HTERT RPE-1 (cell line): ENCODE results near the gene CFAP74.

ENCODE experiments used
- in situ Hi-C: fragments of 300-500 bp; cut with MboI; formaldehyde crosslinking; loops from 4 replicates; pipeline ENCODE4 v1.14.3; 2020; ENCODE audit warnings: low sequenced_read_pairs

CFAP74 gene

GRCh38 chr1:1918901-1919303, 84.7 kb downstream of the CFAP74 start, which contains the start of gene TMEM52:
TMEM52 (minus strand) TSS chr1:1919279; CDS start chr1:1919265, 14 bp downstream.
- in situ Hi-C loops, result no loop called here

- in situ Hi-C loops, result no loop called here
Measured at GRCh38 chr1:1917995-1918900, 85.3 kb downstream of the CFAP74 start.

- in situ Hi-C loops, result no loop called here
Measured at GRCh38 chr1:1917304-1917976, 86.1 kb downstream of the CFAP74 start.

- in situ Hi-C loops, result no loop called here
Measured at GRCh38 chr1:1916851-1917251, 86.7 kb downstream of the CFAP74 start.

GRCh38 chr1:1915911-1916840, 87.4 kb downstream of the CFAP74 start:
- in situ Hi-C loops, result no loop called here

GRCh38 chr1:1914971-1915692, 88.5 kb downstream of the CFAP74 start, which contains the start of gene CALML6:
CALML6 (plus strand) TSS chr1:1915260; CDS start chr1:1915281, 21 bp downstream.
- in situ Hi-C loops, result no loop called here

- in situ Hi-C loops, result no loop called here
Measured at GRCh38 chr1:1914101-1914970, 89.2 kb downstream of the CFAP74 start.

- in situ Hi-C loops, result no loop called here
Measured at GRCh38 chr1:1911350-1912041, 92.1 kb downstream of the CFAP74 start.

GRCh38 chr1:1910651-1911331, 92.8 kb downstream of the CFAP74 start:
- in situ Hi-C loops, result no loop called here

GRCh38 chr1:1910033-1910465, 93.5 kb downstream of the CFAP74 start:
- in situ Hi-C loops, result no loop called here

GRCh38 chr1:1908506-1908791, 95.1 kb downstream of the CFAP74 start:
- in situ Hi-C loops, result no loop called here

GRCh38 chr1:1907098-1907736, 96.4 kb downstream of the CFAP74 start:
- in situ Hi-C loops, result no loop called here

- in situ Hi-C loops, result no loop called here
Measured at GRCh38 chr1:1906185-1907097, 97.1 kb downstream of the CFAP74 start.

GRCh38 chr1:1903224-1903623, 100.4 kb downstream of the CFAP74 start:
- in situ Hi-C loops, result no loop called here

- in situ Hi-C loops, result no loop called here
Measured at GRCh38 chr1:1901641-1902294, 101.8 kb downstream of the CFAP74 start.
